ENCODE measurements around the gene CFL1.
"Not testable (repeated sequence)": the region's sequence is repeated elsewhere in the genome, so short reads cannot be mapped to it uniquely, and the experiment has no call there.

CFL1 gene

GRCh38 chr11:65842144-65842543 lies 15.8 kb downstream of the CFL1 start:
- DNase-seq (ENCODE audit: low read depth in 3 of 3), result no peak

- no peak for DNase-seq (ENCODE audit: low read depth in 3 of 3)
These were observed 23.8 kb downstream of the CFL1 start for GRCh38 chr11:65834202-65834601.

DNA sequence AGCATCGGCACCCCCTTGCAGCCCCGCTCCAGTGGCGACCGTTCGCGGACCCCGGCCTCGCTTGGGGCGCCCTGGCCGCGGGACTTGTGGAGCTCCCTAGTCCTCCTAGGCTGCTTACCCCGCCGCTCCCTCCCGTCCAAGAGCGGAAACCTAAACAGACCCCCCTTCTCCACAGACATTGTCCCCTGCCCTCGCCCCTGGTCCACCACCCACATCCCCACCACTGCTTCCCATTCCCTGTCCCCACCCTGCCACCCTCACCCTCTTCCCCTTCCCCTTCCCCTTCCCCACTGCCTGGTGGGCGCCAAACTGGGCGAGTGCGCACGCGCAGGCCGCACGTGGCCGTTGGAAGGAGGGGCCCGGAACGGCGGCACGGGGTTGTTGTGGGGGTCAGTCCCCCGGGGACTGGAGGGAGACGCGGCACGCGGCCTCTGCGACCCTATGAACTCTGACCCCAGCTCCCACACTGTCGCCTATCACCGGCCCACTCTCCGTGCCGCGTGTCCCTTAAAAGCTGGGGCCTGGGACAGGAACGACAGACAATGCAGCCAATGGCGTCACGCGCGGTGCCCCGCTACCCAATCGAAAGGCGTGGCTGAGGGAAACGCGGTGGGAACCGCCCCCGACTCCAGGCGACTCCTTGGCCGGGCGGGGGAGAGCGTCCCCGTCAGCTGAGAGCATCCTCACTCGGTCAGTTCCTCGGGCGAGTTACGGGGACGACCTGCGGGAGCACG lies 24.5 kb downstream of the CFL1 start, which contains the start of gene SNX32:
TSS of gene SNX32 (plus strand) at position 667 of the 734 bp plus-strand sequence. CDS start 103 bp downstream, outside the sequence.
- peak; percentile 90 to 92 (median 91) for DNase-seq (ENCODE audit: low read depth in 3 of 3)

GRCh38 chr11:65832231-65832630 lies 25.7 kb downstream of the CFL1 start:
- DNase-seq (ENCODE audit: low read depth in 3 of 3), result not testable (repeated sequence)

- no peak for DNase-seq (ENCODE audit: low read depth in 3 of 3)
These were observed 28.5 kb downstream of the CFL1 start for GRCh38 chr11:65829459-65829858.

- DNase-seq (ENCODE audit: low read depth in 3 of 3), result no peak
These were observed 30.8 kb downstream of the CFL1 start for GRCh38 chr11:65826984-65827735.

GRCh38 chr11:65822776-65823528 lies 35.0 kb downstream of the CFL1 start:
- DNase-seq (ENCODE audit: low read depth in 3 of 3), result no peak

DNA sequence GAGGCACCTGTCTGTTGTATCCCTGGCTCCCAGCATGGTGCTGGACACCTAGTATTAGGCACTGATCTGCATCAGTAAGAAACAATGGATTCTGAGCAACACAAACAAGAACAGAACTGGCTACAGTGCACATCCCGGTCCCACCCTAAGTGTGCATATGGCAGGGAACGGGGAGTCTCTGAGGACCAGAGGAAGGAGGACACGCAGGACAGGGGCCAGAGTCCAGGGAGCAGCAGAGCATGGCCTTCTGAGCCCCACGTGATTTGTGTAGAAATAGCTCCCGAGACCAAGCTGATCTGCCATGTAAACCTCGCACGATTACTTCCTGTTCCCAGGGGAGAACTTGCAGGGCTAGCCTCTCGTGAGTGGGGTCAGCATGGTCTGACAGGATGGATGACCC lies 36.9 kb downstream of the CFL1 start:
- no peak for DNase-seq (ENCODE audit: low read depth in 3 of 3)

- DNase-seq (ENCODE audit: low read depth in 3 of 3), result peak; percentile 87 to 97 (median 90)
These were observed 39.9 kb downstream of the CFL1 start for GRCh38 chr11:65817835-65818680.

GRCh38 chr11:65817312-65817834 lies 40.6 kb downstream of the CFL1 start:
- DNase-seq (ENCODE audit: low read depth in 3 of 3), result no peak

GRCh38 chr11:65816696-65817095 lies 41.3 kb downstream of the CFL1 start:
- no peak for DNase-seq (ENCODE audit: low read depth in 3 of 3)

DNA sequence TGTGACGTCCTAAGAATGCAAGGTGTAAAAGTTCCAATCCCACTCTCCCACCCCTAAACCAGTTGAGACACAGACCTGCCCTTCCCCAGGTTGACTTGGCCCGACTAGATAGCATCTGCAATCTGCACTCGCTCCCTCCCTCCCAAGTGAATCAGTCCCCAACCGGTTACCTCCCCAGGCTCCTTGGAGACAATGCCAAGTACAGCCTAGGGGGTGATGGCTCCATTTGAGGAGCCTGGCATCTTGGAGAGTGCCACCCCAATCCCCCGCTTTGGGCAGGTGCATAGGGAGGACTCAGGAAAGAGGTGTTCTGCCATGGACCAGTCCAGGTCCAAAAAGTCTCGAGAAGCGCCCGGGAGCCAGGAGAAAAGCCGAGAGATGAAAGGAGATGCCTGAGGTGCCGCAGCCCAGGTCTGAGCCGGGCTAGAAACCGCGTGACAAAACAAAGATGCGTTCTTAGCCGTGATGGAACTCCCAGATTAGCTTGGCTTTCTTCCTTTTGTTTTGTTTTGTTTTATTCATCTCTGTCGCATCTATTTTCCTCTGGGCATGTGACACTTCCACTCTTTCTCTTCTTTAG lies 42.9 kb downstream of the CFL1 start:
- no peak for DNase-seq (ENCODE audit: low read depth in 3 of 3)

GRCh38 chr11:65814131-65814985 lies 43.6 kb downstream of the CFL1 start:
- no peak for DNase-seq (ENCODE audit: low read depth in 3 of 3)

DNA sequence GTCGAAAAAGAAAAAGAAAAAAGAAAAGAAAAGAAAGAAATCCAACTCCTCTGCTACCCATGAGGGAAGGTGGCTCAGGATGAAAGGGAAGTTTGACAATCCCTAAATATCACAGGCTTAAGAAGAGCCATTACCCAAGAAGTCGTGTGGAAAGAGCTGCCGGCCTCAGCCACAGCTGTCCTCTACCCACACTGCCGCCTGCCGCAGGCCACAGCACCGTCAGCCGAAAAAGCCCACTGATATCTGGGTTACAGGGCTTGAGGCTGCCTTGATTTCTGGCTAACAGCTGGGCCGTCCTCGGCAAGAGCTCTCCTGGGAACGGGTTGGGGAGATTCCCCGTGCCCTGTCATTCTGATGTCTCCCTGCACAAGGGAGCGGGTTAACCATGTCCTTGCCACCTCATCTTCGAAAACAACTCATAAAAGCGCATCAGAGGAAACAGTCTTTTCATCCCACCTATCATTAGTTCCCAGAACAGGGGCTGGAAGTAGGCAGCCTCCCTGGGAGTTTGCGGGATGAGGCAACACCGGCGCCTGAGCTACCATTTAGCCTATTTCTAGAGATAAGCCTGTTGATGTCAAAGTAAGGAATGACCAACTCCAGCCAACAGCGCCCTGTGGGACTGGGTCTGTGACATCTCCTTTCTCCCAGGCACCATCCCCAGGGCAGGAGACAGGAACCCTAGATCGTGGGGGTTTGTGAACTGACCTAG lies 46.1 kb downstream of the CFL1 start:
- DNase-seq (ENCODE audit: low read depth in 3 of 3), result no peak

DNA sequence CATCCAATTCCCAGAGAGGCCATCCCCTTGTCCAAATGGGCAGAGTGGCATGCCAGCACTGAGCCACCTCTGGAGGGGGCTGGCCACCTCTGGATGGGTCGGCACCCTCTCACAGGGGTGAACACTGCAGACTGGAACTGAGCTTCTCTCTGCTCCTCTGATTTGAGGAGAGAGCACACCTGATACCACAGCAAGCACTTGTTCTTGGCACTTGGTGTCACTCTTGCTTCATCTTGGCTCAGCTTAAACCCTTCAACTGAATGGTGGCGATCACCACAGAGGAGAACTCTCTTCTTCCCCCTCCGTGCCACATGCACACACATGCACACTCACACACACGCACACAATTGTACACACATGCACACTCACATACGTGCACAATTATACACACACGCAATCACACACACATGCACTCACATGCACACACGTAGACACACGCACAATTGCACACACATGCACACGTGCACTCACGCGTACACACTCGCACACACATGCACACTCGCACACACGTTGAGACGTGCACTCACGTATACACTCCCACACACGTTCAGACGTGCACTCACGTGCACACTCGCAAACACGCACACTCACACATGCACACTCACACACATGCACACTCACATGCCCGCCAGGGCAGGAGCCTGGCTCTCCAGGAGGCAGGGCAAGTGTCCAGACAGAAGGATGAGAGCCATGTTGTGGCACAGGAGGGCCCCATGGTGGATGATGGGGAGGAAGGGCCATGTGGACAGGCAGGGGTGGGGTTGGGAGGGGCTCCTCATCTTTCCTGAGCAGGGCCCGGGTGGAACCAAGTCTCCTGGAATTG lies 47.7 kb downstream of the CFL1 start:
- DNase-seq (ENCODE audit: low read depth in 3 of 3), result no peak

DNA sequence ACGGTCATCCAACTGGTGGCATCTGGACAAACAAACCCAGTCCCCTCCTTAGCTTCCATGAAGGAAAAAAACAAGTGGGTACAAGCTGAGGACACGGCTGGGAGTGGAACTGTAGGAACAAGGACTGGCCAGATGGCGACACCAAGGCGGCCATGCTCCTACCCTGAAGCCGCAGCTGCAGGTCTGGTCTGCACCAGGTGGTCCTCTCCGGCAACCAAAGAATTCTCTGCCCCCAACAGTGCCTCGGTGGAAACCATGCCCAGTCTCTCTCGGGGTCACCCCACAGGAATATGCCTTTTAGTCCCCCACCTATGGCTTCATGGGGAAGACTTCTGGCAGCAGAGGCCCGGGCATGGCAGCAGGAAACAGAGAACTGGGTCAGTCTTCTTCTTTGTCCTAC lies 48.5 kb downstream of the CFL1 start:
- DNase-seq (ENCODE audit: low read depth in 3 of 3), result no peak

- DNase-seq (ENCODE audit: low read depth in 3 of 3), result no peak
These were observed 49.1 kb downstream of the CFL1 start for GRCh38 chr11:65808744-65809341.

- DNase-seq (ENCODE audit: low read depth in 3 of 3), result no peak
These were observed 51.0 kb downstream of the CFL1 start for GRCh38 chr11:65806979-65807378.

Data from stimulated activated CD4-positive, alpha-beta T cell treated with anti-CD3 and anti-CD28 coated beads, TNF-alpha, amount 100 ng/mL, for 4 hours (primary cell).